Cerebellar nuclear complex (tissue), 1 donor: ENCODE results near the gene ABR.
"Not testable (repeated sequence)": the region's sequence is repeated elsewhere in the genome, so short reads cannot be mapped to it uniquely, and the experiment has no call there.

ENCODE experiments used
- DNase-seq, 2 experiments: peaks; one replicate each; lab custom pipeline; 2025; lab: John Stamatoyannopoulos, UW

The ABR gene

DNA sequence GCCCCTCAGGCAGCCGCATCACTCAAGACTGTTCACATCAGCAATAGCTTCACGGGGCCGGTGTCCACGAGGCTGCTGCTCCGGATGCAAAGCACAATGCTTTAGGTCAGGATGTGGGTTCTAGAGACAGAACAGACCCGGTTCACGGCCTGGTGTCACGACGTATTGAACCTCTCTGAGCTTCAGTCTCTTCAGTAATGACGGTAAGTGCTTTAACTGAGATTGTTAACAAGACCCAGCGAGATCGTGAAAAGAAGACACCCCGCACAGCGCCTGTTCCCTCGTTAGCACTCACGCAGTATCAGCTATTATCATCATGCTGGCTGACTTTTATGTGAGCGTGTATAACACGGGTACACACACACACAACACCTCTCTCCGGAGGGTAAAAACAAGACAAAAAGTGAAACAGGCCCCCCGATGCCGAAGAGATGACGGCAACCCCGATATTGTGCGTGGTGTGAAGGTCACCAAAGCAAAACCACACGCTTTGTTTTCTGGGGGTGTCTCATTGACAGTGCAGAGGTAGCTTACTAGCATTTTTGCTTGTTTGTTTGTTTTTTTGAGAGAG lies 21.4 kb upstream of the ABR start:
- DNase-seq, result no peak

DNA sequence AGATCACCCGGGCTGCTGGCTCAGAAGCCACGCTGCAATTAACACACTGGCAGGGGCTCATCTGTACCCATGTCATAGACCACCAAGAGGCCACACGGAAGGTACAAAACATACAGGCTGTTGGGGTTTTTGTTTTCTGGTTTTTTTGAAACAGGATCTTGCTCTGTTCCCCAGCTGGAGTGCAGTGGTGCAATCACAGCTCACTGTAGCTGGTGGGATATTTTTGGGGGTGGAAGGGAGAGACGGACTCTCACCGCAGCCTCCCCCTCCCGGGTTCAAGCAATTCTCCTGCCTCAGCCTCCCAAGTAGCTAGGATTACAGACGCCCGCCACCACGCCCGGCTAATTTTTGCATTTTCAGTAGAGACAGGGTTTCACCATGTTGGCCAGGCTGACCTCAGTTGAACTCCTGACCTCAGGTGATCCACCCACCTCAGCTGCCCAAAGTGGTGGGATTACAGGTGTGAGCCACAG lies 19.5 kb upstream of the ABR start:
- DNase-seq, result not testable (repeated sequence)

DNA sequence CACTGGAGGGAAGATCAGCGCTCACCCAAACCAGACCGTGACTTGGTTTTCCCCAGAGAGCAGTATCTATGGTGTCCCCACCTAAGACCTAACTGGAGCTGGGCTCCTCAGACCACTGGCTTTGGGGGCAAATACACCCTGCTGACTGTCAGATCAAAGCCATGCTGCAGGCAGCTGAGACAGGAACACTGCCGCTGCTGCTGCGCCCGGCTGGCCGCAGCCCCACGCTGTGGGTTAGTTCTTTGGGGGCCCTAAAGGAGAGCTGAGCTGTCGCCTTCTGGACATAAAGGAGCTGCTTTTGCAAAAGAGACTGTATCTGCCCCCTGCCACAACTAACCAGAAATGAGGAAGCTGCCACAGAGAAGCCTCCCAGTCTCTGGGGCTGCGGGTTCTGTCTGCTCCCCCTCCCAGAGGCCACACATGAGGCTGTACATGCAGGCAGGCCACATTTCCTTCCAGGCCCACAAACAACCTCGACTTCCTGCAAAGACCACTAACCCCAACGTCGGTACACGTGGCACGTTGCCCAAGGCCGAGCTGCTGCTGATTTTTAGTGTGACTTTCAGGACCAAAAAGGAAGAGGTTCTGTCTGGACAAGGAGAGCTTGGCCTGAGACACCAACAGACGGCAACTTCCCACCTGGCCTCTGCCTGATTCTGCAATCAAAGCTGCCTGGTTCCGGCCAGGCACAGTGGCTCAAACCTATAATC lies 18.2 kb upstream of the ABR start:
- no peak for DNase-seq

DNA sequence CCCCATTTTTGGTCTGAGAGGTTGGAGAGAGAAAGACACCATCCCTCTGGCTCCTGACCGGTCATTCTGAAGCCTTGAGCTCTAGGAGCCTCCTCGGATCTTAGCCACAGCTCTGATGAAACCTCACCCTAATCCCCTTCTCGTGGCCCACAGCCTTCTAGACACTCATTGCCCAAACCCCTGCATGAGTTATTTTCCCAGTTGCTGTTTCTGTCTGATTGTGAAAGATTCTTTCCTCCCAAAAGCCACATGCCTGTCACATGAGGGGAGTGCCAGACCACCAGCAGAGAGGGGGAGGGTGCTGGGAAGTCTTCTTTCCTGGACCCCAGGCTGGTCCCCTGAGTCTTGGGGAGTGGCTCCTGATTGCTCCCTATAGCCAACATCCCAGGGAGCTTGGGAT lies 17.6 kb upstream of the ABR start:
- no peak for DNase-seq

DNA sequence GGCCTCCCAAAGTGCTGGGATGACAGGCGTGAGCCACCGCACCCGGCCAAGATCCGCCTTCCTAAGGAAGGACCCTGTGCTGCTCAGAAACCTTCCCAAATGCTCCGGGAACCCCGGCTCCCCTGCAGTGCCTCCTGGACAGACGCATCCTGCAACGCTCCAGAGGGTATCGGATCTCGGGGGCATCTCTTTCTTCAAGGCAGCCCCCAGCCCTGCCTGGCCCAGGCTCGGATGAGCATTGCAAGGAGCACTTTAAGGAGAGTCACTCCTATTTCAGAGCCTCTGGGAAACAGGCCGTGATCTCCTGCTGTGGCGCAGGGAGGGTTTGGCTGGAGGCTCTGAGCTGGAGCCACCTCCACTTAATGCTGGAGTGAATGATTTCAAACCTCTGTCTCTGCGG lies 17.2 kb upstream of the ABR start:
- no peak for DNase-seq

DNA sequence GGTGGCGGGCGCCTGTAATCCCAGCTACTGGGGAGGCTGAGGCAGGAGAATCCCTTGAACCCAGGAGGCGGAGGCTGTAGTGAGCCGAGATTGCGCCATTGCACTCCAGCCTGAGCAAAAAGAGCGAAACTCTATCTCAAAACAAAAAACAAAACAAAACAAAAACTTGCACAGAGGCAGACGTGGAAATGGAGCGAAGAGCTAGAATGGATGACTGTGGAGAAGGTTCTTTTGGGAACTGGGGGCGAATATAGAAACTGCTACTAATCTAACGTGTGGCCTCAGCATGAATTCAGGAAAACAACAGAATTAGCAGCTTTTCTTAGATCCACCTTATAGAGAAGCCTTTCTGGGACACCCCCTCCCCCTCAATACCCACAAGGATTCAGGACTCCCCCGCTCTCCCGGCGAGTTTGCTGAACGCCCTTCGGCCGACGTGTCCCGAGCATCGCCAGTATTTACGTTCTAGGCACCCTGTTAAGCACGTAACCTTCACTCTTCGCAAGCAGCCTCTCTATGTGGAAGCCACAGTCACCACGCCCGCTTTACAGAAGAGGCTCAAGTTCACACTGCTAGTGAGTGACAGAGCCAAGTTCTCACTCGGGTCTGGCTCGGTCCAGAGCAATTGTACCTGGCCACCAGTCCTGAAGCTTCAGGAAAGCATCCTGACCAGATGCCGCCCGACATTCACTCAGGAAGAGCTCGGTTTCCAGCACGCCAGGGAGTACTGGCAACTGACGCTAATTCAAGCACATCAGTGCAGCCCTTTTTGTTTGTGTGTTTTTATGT lies 13.3 kb upstream of the ABR start:
- DNase-seq, result no peak

DNA sequence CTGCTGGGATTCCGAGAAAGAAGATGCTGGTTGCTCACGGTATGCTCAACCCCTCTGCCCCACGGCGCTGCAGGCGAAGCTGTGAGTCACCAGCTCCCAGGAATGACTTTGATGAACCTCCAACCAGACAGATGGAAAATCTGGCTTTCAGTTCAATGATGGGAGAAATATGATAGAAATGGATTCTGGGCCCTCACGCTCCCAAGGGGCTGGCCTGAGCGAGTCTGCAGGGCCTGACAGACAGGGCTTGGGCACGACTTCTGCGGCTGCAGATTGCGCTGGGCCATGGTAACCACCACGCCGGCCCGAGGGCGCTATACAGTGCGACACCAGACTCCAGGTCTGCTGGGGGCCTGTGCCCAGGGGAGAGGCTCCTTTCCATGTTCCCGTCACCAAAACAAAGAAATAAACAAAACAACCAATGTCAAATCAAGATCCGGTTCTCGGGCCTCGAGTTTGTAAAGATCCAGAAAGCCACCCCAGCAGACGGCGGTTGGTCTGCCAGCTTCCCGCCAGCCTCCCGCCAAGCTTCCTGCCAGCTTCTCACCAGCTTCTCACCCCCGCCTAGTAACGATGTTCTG lies 11.1 kb upstream of the ABR start:
- no peak for DNase-seq

DNA sequence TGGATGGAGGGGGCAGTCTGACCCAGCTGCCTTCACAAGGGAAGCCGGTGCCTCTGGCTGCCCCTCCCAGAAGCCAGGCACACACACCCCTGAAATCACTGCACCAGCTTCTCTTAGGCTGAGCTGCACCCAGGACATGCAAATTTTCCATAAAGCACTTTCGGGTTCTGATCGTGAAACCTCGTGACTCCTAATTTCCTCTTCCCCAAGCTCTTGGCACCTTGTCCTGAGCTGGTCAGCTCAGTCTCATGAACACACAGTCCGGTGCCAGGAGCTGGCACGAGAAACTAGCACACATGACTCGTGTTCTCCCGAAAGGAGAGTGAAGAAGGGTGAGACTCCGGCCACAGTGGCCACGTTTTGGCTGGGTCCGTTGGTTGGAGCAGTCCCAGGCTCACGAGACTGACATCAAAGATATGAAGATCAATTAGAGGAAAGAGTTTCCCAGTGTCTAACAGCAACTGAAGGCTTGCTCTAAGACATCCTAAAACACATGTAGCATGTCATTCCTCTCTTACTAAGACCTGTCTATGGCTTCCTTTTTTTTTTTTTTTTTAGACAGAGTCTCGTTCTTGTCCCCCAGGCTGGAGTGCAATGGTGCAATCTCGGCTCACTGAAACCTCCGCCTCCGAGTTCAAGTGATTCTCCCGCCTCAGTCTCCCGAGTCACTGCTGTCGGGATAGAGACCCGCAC lies 9.2 kb upstream of the ABR start:
- DNase-seq, result no peak

DNA sequence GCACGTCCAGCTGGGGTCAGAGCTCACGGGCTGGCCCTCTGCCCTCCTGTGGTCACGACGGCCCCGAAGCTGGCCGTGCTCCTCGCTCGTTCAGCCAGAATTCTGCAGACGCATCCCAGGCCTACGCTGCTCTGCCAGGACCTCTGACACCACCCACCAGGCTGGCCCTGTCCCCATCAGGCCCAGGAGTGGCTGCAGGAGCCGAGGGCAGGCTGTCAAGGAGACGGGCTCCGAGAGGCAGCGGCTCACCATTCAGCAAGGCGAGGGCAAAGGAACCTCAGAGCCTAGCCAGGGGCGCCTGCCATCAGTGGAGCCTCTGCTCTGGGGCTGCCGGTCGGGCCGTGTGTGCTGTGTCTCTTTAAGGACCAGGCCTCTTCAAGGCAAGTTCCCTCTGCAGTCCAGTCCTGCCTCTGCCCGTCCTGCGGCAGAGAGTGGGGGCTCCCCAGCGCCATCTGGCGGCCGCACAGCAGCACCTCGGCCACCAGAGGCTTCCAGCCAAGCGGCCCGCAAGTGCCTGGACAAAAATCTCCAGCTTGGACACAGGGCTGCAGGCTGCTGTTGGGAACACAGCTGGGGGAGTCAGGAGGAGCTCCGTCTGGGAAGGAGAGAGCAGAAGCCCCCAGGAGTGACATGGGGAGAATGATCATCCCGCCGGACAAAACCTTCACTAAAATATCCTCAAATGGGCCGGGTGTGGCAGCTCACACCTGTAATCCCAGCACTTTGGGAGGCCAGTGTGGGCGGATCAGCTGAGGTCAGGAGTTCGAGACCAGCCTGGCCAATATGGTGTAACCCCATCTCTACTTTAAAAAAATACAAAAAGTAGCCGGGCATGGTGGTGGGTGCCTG lies 7.4 kb upstream of the ABR start:
- peak in 1 of 2 experiments; percentile 31 for DNase-seq

DNA sequence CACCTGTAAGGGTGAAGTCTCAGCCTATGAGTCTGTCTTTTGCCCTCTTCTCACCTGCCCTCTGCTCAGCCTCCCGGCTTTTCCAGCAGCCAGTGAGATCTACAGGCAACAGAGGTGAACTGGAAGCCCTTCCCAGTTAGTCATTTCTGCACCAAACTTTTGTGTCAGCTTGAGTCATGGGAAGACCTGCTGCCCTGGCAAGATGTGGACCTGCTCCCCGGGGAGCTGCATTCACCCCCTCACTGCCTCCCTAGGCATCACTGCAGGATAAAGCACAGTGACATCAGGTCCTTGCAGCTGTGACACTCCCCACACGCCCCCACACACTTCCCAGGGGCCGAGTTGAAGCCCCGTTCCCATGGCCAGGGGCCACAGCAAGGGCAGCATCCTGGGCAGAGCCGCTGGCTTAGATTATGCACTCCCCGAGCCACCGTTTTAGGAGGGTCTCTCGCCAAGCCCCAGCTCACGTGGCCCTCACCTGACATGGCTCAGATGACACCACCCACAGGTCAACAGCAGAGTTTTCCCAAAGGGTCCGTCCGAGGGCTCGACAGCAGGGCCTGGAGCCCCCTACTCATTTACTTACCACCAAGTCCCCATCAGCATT lies 6.5 kb upstream of the ABR start:
- DNase-seq, result no peak

DNA sequence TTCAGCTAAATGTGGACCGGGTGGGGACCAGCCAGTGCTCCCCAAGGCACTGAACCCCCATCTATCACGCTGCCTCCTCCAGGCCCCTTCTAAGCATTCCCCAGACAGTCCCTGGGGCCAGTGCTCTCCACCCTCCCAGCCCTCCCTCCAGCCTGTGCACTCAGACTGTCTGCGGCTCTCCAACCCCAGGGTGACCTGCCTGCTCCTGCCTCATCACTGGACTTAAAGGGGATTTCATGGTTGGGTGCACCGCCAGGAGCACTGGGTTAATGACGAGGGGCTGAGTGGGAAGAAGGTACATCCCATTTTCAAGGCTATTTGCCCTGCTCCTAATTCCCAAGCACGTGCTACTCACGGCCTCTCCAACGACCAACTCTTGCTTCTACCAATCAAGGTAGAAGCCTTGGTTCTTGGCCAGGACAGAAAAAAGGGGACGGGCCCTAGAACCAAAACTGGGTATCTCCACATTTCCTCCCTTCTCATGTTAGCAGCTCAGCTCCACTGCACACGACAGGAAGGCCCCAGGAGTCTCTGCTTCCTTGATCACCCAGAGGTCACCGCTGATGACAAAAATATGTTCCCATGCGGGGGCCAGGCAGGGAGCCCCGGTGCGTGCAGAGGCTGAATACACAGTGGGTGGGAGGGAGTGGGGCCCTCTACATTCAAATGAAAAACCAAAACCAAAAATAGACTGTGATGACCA lies 3.5 kb upstream of the ABR start:
- no peak for DNase-seq

DNA sequence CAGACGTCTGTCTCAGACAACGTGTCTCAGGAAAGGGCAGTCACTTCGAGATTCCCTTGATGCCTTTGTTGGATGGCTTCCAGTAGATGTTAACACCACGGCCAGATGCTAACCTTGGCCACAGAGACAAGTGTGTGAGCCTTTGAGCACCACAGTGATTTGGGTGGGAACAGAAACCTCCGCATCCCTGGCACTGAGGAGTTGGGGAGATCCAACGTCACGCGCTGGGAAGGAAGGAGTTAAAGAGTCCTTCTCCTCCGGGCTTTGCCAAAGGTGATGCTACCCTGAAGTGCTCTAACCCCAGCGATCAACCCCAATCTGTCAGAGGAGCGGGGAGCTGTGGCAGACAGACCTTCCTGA lies 3.0 kb upstream of the ABR start:
- no peak for DNase-seq

DNA sequence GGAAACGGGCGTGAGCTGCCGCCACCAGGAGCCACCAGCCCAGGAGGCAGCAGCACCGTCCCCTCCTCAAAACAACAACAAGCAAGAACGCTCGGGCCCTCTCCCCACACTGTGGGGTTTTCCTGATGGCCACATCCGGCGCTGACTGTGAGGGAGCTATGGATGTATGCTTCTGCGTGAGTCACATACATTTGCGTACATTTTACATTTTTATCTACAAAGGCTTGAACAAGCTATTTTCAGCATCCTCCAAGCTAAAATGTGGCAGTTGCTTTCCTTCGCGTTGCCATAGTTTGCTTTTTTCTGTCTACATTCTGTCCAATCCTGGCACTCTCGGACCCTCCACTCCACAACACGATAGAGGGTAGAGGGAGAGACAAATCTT lies 2.0 kb upstream of the ABR start:
- DNase-seq, result no peak

DNA sequence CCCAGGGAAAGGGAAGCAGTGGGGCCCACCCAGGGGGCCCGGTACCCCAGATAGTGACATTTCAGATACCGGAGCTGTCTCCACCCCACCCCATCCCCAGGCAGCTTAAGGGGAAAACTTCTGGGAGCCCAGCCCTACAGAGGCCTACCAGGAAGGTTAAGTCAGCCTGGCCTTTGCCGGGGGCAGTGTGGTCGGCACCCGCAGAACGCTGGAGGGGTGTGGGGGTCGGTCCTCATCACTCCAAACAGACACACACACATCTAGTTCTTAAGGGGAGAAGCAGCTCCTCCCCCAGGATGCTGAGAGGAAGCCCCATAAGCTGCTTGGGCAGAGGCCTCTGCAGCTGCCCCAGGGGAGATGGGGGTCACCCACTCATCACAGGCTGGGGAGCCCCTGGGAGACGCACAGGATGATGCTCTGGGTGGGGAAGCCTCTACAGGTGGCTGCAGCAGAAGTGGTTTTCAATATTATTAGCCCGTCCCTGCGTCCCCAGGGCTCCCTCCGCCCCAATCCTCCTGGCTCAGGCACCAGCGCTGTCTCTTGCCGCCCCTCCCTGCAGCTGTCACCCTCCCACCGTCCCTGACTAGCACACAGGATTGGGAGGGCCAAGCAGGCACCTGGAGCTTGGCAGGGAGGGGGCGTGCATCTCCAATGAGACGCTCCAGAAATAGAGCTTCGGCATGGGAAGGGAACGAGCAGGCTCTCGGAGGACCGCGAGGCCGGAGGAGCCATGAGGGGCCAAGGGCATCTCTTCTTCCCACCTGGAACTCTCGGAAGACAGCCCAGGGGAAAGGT lies 1.4 kb upstream of the ABR start:
- no peak for DNase-seq

DNA sequence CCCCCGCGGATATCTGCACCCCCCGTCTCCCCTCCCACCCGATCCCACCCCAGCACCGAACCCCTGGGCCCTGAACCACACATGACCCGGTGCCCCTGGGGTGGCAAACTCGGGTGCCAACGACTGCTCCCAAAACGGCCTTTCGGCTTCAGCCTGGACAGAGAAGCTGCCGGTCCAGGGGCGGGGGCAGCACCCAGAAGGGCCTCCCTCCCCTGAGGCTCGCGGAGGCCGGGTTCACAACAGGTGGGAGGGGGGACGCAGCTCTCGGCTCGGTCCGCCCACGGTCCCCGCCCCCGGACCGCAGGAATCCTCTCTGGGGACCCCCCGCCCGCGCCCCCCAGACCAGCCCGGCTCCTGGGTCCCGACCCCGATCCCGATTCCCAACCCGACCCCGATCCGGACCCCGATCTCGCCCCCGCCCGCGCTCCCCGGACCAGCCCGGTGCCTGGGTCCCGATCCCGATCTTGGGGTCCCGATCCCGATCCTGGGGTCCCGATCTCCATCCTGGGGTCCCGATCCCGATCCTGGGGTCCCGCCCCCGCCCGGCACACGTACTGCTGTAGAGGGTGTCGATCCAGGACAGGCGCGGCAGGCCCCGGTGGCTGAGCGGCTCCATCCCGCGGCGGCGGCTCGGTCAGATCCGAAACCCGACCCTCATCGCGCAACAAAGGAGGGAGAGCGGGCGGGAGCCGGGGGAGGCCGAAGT lies 516 bp downstream of the ABR start:
- DNase-seq, result no peak

DNA sequence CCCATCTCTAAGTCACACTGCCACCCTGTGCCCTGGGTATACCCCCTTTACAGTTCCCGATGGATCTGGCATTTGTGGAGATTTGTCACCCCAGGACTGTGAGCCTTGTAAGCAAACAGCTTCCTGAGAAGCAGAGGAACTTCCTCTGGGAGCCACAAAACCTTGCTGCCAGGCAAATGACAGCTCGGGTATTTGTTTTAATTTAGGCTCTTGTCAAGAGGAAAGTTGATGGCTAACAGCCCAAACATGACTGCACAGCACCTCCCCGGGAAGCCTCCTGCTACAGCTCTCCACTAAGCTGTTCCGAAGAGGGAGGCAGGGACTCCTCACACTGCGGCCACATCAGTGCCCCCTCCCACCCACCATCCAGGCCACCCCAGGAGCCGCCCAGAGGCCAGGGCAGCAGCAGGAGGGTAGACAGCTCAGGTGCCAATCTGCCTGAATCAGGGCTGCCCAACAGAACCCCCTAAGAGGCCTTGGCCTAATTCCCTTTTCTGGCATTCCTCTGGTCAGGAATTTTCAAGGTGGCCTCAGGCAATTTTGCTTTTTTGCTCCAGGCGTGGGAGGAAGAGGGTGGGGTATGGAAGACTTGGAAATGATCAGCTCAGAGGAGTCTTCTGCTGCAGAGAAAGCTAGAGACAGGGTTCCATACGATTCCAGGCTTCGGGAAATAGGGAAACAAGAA lies 2.6 kb downstream of the ABR start:
- no peak for DNase-seq

DNA sequence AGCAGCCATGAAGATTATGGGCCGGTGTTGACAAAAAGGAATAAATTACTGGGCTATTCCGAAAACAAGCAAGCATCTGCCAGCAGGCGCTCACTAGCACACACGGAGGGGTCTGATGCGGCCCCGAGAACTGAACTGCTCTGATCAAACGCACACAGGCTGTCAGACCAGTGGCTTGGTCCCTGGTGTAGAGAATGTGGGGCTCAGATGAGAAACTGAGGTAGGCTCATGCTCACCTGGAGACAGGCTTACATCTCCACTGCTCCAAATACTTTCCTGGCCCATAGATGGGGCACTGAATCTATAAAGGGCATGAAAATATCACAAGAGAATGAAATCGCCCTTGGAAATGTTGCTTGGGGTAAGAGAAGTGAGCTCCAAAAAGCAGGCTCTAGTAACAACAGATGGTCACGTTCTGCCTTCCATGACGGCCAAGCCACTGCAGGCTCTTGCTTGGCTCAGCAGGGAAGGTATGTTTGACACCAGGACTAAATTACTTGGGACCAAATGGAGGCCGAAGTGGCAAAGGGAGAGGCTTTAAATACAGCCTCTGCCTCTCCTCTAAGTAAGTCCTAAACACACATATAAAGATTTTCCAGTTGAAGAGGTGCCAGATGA lies 5.4 kb downstream of the ABR start:
- DNase-seq, result no peak
